Mesangial cell (primary cell): Measurements from ENCODE around the gene RFTN2. TPM values are rescaled to one million over a fixed set of nuclear protein-coding genes. Genes with fewer than 3 reads are reported as not detected.

Source experiments
- total RNA-seq: library from RNA; depleted of rRNA; stranded (reverse); fragments of >200 nt; gene quantifications from 2 replicates; pipeline ENCODE4 v1.2.3, GENCODE V29; 2015

Gene RFTN2, protein sequence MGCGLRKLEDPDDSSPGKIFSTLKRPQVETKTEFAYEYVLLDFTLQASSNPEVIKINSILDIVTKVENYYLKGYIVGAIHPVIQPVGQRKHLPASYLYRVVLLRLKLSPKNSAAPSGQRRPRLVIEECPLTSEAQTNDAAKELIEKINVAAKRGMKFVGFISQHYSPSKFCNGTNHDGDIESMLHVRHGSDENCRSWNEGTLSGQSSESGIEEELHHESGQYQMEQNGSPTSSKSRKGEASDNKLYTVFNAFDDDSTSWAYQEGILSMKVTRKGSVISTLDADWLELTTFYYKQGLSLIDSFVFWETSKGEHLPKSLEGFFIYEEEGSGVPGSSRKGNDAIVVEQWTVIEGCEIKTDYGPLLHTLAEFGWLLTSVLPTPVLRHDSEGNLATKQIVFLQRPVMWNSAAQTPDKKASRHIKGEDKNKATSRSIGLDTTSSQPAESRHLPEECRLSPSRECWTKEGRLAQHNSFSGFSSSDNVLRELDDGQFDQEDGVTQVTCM
- total RNA-seq = 0.16 and 1.0 TPM in 2 replicates

DNA sequence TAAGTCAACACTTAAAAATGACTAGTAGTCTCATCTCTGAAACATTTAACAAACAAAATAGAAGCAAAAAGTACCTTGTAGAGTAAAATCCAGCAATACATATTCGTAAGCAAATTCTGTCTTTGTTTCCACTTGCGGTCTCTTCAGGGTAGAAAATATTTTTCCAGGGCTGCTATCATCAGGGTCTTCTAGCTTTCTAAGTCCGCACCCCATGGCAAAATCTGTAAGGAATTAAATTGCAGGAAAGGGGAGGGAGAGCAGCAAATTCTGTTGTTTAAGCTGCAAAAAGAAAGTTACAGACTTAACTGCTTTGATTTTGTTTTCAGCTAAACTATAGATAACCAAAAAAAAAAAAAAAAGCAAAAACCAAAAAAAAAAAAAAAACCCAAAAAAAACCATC is at the start of gene RFTN2:
Gene RFTN2, minus strand, starts transcription at position 342 of the 400 bp plus-strand sequence. Its CDS starts 129 bp downstream, at position 213.

GRCh38 chr2:197705121-197705911 is 29.9 kb upstream of the RFTN2 start, which contains the start of gene MARS2:
Gene MARS2, plus strand, starts transcription at chr2:197705369. Its CDS starts 37 bp downstream, at chr2:197705406.

Other genes starting within 250 kb of the RFTN2 start
- 86.5 and 91.9 TPM in 2 replicates for gene SF3B1, start 240.6 kb downstream of the RFTN2 start, total RNA-seq
- gene COQ10B, start 222.0 kb downstream of the RFTN2 start, total RNA-seq = 12.3 and 14.7 TPM in 2 replicates
- gene HSPD1, start 175.7 kb downstream of the RFTN2 start, total RNA-seq = 92.3 and 241 TPM in 2 replicates
- 30.3 and 127 TPM in 2 replicates for gene HSPE1, start 175.2 kb downstream of the RFTN2 start, total RNA-seq
- 14.6 and 19.7 TPM in 2 replicates for gene MOB4, start 159.5 kb downstream of the RFTN2 start, total RNA-seq
- 7.1 and 7.5 TPM in 2 replicates for gene MARS2, start 29.8 kb upstream of the RFTN2 start, total RNA-seq
- gene BOLL, start 109.7 kb upstream of the RFTN2 start, total RNA-seq = not detected in 2 replicates
- under 0.01 and 0.51 TPM in 2 replicates for gene PLCL1, start 129.0 kb upstream of the RFTN2 start, total RNA-seq